HG03175 (cell line): Measurements from ENCODE around the gene PRIM2.
"Not testable (repeated sequence)": the region's sequence is repeated elsewhere in the genome, so short reads cannot be mapped to it uniquely, and the experiment has no call there.

Experiments
- ATAC-seq: cut with Tn5 transposase; IDR thresholded peaks from one replicate; pipeline ENCODE4 v1.9.1; 2021; ENCODE audit warnings: mild to moderate bottlenecking, moderate library complexity; ENCODE audit not compliant: unreplicated experiment

PRIM2 gene

GRCh38 chr6:57307850-57308249 lies 9.6 kb upstream of the PRIM2 start:
- ATAC-seq, result no peak

GRCh38 chr6:57308755-57309154 lies 8.7 kb upstream of the PRIM2 start:
- ATAC-seq, result not testable (repeated sequence)

- ATAC-seq, result not testable (repeated sequence)
These were observed 7.2 kb upstream of the PRIM2 start for GRCh38 chr6:57310095-57310816.

DNA sequence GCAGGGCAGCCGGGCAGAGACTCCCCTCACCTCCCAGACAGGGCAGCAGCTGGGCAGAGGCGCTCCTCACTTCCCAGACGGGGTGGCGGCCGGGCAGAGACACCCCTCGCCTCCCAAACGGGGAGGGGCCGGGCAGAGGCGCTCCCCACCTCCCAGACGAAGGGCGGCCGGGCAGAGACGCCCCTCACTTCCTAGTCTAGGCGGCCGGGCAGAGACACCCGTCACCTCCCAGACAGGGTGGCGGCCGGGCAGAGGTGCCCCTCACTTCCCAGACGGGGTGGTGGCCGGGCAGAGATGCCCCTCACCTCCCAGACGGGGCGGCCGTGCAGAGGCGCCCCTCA lies 6.6 kb upstream of the PRIM2 start:
- no peak for ATAC-seq

GRCh38 chr6:57311300-57312003 lies 6.0 kb upstream of the PRIM2 start:
- not testable (repeated sequence) for ATAC-seq

DNA sequence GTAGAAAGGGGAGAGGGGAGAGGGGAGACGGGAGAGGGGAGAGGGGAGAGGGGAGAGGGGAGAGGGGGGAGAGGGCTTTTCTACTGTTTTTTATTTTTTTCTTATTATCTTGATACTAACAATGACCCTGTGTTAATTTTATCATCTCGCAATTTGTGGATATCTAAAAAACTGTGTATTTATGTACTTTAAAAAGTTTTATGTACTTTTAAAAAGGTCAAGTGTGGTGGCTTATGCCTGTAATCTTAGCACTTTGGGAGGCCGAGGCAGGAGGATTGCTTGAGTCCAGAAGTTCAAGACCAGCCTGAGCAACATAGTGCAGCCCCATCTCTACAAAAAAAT lies 5.5 kb upstream of the PRIM2 start:
- ATAC-seq, result no peak

- ATAC-seq, result no peak
These were observed 4.4 kb upstream of the PRIM2 start for GRCh38 chr6:57313009-57313408.

GRCh38 chr6:57313711-57314471 lies 3.5 kb upstream of the PRIM2 start:
- ATAC-seq, result no peak

DNA sequence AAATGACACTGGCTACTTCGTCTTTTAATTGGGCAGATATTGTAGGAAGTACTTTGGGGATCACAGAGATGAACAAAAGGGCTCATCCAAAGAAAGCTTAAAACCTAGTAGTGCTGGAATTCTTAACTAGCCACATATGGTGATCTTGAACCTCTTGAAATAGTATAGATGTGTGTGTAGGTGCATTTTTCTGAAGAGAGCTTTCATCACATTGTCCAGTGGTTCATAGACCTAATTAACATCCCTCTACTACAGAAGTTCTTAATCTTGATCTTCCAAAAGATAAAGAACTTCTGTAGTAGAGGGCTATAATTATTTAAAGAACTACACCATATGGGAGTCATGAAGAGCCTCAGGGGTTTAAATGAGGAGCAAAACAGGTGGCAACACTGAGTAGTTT lies 2.3 kb upstream of the PRIM2 start:
- no peak for ATAC-seq

- no peak for ATAC-seq
These were observed 1.6 kb upstream of the PRIM2 start for GRCh38 chr6:57315851-57316250.

DNA sequence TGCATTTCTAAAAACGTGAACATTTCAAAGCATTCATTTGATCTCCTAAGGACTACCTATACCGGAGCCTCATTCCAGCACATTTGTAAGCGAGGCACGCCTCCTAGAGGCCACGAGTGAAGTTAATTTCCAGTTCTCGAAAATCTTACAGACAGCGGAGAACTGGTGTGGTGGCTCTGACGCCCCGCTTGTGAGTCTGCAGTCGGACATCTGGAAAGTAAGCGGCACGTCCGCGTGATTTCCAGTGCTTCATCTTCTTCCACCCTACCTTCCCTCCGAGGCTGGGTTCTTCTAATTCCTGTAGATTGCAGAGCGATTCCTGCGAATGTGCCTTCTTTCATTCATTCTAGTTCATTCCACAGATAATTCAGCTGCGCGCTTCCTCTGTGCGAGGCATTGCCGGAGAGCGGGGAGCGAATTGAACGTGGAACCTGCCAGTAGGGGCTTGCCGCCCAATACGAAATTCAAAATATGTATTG lies 810 bp upstream of the PRIM2 start:
- peak; percentile 89 for ATAC-seq

GRCh38 chr6:57324538-57324937 lies 7.1 kb downstream of the PRIM2 start:
- peak; percentile 51 for ATAC-seq

DNA sequence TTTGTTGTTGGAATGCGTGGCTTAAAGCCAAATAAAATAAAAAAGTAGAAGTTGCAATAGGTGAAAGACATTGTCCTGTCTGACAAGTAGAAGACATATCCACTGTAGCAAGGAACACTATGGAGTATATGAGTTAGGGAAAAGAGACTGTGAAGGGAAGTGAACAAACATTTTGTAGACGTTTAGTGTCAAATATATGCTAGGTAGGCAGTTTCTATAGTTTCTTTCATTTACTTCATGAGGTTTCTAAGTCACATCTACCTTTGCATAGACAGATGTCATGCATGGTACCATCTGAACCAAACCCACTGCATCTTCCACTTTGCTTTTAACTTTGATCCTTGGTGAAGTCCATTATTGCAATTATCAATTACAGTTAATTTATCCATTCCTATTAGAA lies 9.9 kb downstream of the PRIM2 start:
- no peak for ATAC-seq

DNA sequence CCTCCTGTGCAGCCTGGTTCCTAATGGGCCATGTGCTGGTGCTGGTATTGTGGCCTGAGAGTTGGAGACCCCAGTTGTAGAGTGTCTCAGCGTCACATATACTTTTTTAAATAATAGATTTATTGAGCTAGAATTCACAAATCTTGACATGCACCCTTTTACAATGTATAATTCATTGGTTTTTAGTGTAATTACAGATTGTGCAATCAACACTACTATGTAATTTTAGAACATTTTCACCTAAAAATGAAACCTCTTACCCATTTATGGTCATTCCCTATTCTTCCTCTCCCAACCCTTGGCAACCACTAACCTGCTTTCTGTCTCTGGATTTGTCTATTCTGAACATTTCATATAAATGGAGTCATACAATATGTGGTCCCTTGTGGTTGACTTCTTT lies 10.6 kb downstream of the PRIM2 start:
- ATAC-seq, result no peak

- ATAC-seq, result no peak
These were observed 12.5 kb downstream of the PRIM2 start for GRCh38 chr6:57329933-57330332.

DNA sequence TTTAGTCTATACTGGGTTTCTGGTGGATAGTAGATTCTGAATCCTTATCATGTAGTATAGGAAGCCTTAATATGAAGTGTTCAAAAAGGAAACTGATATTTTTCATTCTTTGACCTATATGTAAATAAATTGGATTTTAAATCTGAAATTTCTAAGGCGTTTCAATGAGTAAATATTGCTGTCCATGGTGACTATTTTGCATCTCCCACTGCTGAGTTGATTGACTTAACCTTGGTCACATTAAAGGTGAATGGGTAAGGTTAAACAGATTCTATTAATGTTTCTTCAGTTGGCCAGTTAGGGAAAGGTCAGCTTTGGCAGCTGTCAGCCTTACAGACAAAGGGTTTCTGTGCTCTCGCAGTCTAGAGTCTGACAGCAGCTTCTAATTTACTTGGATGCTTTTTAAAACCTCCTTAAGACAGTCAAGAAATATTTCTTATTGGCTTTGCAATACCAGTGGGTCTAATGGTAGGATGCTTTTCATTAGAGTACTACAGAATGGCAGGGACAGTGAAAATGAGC lies 24.8 kb downstream of the PRIM2 start:
- no peak for ATAC-seq

- ATAC-seq, result not testable (repeated sequence)
These were observed 25.9 kb downstream of the PRIM2 start for GRCh38 chr6:57343342-57343741.

DNA sequence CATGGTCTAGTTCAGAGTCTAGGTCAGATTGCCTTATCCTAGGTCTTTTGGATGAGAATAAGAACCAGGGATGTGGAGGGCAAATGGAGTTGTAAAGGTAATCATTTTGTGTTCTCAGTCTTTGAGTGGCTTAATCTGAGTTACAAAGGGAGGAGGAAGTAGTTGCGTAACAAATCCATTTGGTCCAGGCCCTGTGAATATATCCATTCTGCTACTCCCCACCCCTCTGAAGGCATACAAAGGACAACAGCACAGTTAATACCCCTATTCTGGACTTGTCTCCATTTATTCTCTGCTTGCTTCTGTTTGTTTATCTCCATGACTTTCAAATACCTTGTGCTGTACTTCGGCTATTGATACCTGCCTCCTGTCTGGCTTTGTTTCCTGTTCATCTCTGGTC lies 29.3 kb downstream of the PRIM2 start:
- ATAC-seq, result not testable (repeated sequence)

DNA sequence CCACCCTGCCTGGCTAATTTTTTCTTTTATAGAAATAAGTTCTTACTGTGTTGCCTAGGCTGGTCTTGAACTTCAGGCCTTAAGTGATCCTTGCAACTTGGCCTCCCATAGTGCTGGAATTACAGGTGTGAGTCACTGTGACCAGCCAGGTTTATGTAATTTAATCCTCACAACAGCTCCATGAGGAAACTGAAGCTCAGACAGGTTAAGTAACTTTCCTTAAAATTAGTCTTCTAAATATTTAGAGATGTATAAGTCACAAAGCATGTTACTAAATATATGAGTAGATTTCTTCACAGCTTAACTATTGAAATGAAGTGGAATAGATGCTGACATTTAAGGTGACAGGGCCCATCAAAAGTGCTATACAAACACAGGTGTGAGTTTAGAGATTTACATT lies 30.2 kb downstream of the PRIM2 start:
- not testable (repeated sequence) for ATAC-seq

GRCh38 chr6:57350443-57350842 lies 33.0 kb downstream of the PRIM2 start:
- ATAC-seq, result not testable (repeated sequence)

DNA sequence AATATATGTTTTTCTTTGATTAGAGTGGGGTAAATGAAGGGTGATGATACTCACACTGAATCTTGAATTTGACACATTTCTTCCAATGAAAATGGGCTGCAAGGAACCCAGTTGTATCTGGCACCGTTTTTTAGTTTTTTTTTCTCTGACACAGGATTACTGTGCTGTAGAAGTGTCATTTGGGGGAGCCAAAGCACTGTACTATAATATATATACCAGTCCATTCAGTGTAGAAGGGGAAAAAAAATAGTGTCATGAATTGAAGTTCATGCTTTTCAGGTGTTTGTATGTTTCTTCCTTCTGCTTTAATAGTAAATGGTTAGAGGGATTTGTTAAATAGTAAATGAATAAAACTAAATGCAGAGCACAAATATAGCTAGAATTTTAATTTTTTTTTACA lies 35.2 kb downstream of the PRIM2 start:
- ATAC-seq, result not testable (repeated sequence)

DNA sequence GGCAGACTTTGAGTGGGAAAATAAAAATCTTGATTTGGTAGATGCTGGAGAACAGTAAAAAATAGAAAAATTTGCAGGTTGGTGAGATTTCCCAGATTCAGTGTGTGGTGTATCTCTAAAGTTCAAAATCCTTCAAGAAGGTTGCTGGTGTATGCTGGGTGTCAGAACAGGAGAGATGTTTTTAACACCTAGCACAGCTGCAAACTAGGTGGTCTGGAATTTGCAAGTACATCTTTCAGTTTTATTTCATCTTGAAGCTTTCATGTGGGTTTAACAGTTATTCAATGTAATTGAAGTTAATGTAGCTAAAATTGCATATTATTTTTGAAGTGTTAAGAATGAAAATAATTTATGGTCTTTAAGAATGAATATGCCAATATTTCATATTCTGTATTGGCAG lies 40.9 kb downstream of the PRIM2 start:
- not testable (repeated sequence) for ATAC-seq
